OCI-M2 (cell line): ENCODE measurements around the gene PFKFB3.
"Not testable (repeated sequence)": the region's sequence is repeated elsewhere in the genome, so short reads cannot be mapped to it uniquely, and the experiment has no call there.

Experiments used
- DNase-seq: peaks from one replicate; lab custom pipeline; 2025; ENCODE audit not compliant: unreplicated experiment; lab: John Stamatoyannopoulos, UW

The PFKFB3 gene

DNA sequence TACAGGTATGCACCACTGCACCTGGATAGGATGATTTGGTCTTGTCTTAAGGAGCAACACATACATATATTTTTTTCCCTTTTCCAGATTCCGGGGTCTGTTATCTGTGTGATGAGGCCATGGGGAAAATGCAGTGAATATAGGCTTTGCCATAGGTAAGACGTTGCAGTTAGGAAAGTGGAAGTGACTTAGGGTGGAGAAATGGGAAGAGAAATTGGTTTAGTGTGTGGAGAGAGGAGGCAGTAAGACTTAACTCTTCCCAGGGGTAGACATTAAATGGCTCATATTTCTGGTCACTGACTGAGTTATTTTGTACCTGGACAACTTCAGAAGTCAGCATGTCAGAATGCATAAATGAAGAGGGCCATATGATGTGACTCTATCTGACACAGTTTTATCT lies 66.7 kb downstream of the PFKFB3 start:
- no peak for DNase-seq

DNA sequence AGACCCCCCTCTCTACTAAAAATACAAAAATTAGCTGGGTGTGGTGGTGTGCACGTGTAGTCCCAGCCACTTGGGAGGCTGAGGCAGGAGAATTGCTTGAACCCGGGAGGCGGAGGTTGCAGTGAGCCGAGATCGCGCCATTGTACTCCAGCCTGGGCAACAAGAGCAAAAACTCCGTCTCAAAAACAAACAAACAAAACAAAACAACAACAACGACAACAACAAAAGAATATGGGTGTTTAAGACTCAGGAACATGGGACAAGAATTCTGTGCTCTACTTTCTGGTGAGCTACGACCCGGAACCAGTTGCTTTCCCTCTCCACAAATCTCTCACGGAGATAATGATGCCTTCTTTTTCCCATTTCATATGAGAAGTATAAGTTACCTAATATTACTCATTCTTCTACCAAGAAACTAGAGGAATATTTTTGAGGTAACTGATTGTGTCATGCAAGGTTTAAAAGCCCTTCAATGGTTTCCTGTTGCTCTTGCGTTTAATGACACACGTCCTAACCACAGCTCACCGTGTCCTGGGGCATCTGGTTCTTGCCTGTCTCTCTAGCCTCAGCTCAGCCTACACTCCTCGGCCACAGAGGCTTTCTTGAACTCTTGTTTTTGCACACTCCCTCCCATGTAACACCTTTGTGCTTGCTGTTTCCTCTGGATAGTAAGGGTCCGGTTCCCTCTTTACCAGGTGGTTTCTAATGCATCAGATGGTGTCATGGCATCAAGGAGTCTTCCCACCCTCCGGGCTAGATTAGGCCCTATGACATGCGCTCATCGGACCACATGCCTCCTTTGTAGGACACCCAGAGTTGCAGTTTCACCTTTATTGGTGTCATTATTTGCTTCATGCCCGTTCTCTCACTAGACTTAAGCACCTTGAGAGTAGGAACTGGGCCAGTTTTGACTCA lies 67.5 kb downstream of the PFKFB3 start:
- no peak for DNase-seq

GRCh38 chr10:6270951-6271350 lies 68.2 kb downstream of the PFKFB3 start:
- no peak for DNase-seq

DNA sequence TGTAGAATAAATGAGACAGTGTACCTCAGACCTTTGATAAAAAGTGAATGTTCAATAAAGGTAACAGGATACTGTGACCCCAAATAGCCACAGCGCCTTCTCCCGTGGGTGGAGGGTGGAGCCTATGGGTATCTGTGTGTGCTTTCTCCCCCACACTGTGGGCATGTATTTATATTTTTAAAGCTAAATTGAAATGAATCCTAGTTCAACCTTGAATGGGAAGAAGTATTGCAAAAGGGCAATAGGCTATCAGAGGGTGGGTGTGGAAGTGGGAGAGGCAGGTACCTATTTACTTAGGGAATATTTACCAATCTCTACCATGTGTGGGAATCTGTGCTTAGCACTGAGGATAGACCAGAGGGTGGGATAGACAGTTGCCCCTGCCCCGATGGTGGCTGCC lies 68.9 kb downstream of the PFKFB3 start:
- no peak for DNase-seq

DNA sequence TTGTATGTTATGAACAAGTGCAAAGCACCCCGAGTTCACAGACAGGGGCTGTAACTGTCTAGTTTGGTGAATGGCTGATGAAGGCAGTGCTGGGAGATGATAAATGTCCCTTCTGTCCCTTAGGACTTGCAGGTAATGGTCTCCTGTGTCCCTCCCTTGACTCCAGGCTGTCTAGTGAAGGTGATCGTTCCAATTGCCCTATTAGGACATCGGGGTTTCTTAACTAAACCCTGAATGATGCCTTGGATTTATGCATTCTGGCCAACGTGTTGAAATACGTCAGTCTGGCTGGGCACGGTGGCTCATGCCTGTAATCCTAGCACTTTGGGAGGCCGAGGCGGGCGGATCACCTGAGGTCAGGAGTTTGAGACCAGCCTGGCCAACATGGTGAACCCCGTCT lies 69.4 kb downstream of the PFKFB3 start:
- DNase-seq: no peak

DNA sequence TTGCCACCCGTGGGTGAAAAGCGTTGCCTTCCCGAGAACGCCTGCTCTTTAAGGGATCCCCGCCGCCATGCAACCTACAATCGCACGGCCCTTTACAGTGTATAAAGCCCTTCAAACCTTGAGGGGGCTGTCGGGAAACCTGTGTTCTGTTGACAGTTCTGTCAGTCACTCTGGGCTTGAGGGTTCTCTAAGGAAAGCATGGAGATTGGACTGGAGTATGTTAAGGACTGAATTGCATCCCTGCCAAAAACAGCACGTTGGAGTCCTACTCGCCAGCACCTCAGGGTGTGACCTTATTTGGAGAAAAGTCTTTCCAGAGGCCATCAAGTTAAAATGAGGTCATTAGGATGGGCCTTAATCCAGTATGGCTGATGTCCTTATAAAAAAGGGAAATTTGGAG lies 70.6 kb downstream of the PFKFB3 start:
- no peak for DNase-seq

GRCh38 chr10:6274040-6274439 lies 71.3 kb downstream of the PFKFB3 start:
- DNase-seq: no peak

GRCh38 chr10:6274484-6274883 lies 71.8 kb downstream of the PFKFB3 start:
- DNase-seq: no peak

- no peak for DNase-seq
Observed at GRCh38 chr10:6275022-6275997, 72.6 kb downstream of the PFKFB3 start.

DNA sequence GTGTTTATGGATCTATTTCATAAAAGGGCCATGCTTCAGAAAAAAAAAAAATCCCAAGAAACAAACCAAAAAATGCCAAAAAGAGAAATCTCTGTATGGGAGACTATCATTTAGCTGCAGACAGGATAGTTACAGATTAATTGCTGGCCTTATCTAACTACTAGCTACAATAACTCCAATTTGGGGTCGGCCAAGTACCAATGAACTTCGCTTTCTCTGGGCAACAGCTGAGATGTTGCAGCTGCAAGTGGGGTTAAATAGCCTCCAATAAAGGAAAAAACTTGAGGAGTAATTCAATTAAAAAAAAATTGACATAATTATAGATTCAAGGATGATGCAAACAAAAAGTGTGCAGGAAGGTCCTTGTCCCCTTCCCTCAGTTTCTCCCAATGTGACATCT lies 73.6 kb downstream of the PFKFB3 start:
- DNase-seq: no peak

- DNase-seq: no peak
Observed at GRCh38 chr10:6278519-6279120, 75.9 kb downstream of the PFKFB3 start.

GRCh38 chr10:6279540-6280267 lies 77.0 kb downstream of the PFKFB3 start:
- no peak for DNase-seq

DNA sequence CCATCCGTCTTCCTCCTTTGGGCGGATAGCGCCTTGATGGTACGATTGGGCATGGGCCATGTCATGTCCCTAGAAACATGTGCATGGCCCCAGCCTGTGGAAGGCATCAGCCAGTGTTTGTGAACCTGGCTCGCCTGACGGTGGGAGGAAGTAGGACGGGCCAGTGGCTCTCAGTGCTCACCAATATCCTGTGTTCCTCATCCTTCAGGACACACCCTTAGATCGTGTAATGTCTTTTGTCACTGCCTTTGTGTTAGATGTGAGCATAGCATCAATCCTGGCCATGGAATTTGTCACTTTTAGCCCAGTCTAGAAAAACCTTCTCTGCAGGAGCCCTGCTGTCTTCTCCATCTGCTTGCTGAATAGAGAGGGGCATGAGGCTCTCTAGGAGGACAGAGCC lies 77.6 kb downstream of the PFKFB3 start:
- no peak for DNase-seq

DNA sequence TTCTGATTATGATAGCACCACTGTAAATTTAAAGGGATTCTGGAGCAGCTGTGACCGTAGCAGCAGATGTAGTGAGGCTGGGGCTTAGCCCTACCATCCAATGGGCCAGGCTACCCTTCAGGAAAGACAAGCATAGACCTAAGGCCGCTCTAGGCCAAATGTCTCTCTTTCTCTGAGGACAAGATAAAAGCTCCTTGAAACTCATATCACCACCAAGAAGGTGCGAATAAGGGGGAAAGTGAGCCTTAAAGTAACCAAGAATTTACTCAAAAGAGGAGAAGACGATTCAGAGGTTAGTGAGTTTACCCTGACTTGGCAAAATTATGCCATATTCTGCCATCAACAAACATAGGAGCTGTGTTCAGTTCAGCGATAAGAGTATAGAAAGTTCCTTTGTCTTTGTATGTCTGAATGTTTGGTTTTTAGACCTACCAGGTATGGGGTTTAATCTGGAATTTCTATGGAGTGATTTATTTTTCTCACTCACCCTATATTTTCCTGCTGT lies 79.8 kb downstream of the PFKFB3 start:
- DNase-seq: no peak

GRCh38 chr10:6283655-6284054 lies 80.9 kb downstream of the PFKFB3 start:
- DNase-seq: no peak

DNA sequence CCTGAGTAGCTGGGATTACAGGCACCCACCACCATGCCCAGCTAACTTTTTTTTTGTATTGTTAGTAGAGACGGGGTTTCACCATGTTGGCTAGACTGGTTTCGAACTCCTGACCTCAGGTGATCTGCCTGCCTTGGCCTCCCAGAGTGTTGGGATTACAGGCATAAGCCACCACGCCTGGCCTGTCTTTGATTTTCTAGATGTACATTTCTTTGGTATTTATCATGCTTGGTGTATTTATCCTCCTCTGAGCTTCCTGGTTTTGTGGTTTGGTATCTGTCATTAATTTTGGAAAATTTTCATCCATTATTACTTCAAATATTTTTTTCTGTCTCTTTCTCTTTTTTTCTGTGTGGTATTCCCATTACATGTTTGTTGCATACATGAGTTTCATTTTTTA lies 87.9 kb downstream of the PFKFB3 start:
- not testable (repeated sequence) for DNase-seq

DNA sequence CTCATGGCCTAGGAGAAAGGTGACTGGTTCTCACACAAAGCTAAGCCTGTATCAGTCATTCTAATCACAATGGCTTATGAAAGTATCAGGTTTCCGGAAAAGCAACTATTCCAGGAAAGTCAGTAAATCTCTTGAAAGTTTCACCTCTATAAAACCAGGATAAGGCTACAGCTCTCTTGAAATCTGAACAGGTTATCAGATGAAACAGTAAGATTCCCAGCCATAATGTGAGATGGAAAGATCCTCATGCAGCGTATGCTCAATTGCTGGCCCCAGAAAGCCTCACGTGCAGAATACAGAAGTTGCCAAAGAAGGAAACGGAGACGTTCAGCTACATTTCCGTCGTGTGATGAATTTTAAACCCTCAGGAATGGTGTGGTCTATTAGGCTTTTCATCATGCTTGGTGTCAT lies 90.0 kb downstream of the PFKFB3 start:
- DNase-seq: no peak

GRCh38 chr10:6296425-6296824 lies 93.7 kb downstream of the PFKFB3 start:
- DNase-seq: not testable (repeated sequence)

- DNase-seq: no peak
Observed at GRCh38 chr10:6296828-6297251, 94.1 kb downstream of the PFKFB3 start.

GRCh38 chr10:6297522-6297921 lies 94.8 kb downstream of the PFKFB3 start:
- no peak for DNase-seq
